Mammary epithelial cell (primary cell): ENCODE measurements around the gene APOL4.

Experiments
- CTCF ChIP-seq, 2 donors: IDR thresholded peaks in 1 of 2; conservative IDR thresholded peaks in 1 of 2; 2 replicates each; pipeline ENCODE4 v1.5.1; 2011 to 2012; ENCODE audit warnings: inconsistent platforms in 2 of 2, low read length in 2 of 2, mild to moderate bottlenecking in 2 of 2, control low read depth in 1 of 2, low read depth in 1 of 2; ENCODE audit not compliant: insufficient read depth in 1 of 2; ENCODE audit errors: extremely low read depth in 1 of 2
- EZH2 ChIP-seq: IDR thresholded peaks from 2 replicates; pipeline ENCODE4 v1.6.1; 2012; ENCODE audit warnings: low read length, inconsistent platforms, borderline replicate concordance

GRCh38 chr22:36197514-36198146 lies 4.0 kb downstream of the APOL4 start:
- no peak for TF ChIP-seq CTCF (conservative IDR thresholded peaks at IDR 0.05 in 1 of 2, IDR thresholded peaks at IDR 0.05 in 1 of 2; ENCODE audit: extremely low read depth in 1 of 2, insufficient read depth in 1 of 2, low read depth in 1 of 2, low read length in 2 of 2)
- no peak for TF ChIP-seq EZH2
